COLO829 (cell line): ENCODE results near the gene RETREG1.
"Not testable (repeated sequence)": the region's sequence is repeated elsewhere in the genome, so short reads cannot be mapped to it uniquely, and the experiment has no call there.

Source experiments
- DNase-seq: peaks from one replicate; pipeline ENCODE4 v3.0.0; 2012; ENCODE audit warnings: low spot score

The RETREG1 gene

GRCh38 chr5:16446993-16447392 lies 169.8 kb downstream of the RETREG1 start:
- DNase-seq: no peak

GRCh38 chr5:16437977-16438376 lies 178.8 kb downstream of the RETREG1 start:
- no peak for DNase-seq

DNA sequence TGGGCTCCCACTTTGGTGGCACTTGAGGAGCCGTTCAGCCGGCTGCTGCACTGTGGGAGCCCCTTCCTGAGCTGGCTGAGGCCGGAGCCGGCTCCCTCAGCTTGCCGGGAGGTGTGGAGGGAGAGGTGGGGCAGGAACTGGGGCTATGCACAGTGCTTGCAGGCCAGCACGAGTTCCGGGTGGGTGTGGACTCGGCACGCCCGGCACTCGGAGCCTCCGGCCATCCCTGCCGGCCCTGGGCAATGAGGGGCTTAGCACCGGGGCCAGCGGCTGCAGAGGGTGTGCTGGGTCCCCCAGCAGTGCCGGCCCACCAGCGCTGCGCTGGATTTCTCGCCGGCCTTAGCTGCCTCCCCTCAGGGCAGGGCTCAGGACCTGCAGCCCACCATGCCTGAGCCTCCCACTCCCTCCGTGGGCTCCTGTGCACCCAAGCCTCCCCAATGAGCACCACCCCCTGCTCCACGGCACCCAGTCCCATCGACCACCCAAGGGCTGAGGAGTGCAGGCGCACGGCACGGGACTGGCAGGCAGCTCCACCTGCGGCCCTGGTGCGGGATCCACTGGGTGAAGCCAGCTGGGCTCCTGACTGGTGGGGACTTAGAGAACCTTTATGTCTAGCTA lies 180.6 kb downstream of the RETREG1 start:
- not testable (repeated sequence) for DNase-seq

DNA sequence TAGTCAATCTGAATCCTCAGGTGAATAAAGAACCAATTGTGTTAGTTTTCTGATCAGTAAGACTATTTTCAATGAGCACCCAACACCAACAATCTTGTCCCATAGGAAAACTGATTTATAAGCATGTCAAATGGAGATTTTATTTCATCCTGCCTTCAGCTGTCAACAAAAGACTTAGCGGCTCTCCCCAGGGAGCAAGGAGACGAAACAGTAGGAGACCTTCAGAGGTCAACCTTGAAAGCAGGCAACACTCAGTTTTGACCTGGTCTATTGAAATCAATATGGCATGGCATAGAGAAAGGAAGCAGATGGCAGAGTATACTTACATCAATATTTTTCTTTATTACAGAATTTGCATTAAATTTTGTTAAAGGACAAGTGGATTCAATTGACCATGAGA lies 185.3 kb downstream of the RETREG1 start:
- no peak for DNase-seq

- no peak for DNase-seq
These were observed 186.3 kb downstream of the RETREG1 start for GRCh38 chr5:16430349-16431089.

DNA sequence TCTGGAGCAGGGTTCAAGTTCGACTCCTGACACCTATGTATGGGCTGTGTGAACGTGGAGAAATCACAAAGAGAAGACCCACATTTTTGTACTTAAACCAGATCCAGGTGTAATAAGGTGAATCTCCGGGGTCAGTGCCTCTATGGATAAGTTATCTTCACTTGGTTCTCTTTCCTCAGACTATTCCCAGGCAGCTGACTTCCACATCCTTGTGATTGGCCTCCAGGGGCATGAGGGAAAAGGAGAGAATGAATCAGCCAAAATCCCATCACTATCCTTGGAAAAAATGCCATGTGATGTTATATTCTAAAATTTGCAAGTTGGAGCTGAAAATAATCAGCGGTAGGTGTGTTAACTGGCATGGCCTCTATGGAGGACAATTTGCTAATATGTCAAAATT lies 188.4 kb downstream of the RETREG1 start:
- DNase-seq: no peak

GRCh38 chr5:16427587-16427986 lies 189.2 kb downstream of the RETREG1 start:
- DNase-seq: no peak
